ENCODE data around the gene ABCB8. TPM values are rescaled to one million over a fixed set of nuclear protein-coding genes. Genes with fewer than 3 reads are reported as not detected.

ABCB8 gene
- total and polyA plus RNA-seq, 2 of the 8 experiments (the other 6 are each of a cell fraction or from before 2014, with no cell fraction given) = 17.7 to 27.0 TPM

GRCh38 chr7:151016942-151017341, 11.3 kb upstream of the ABCB8 start (continued):
- TF ChIP-seq ATF2 (IDR thresholded peaks at IDR 0.05; ENCODE audit: low read length) = no peak
- TF ChIP-seq TAF7 (optimal IDR thresholded peaks at IDR 0.05; ENCODE audit: borderline replicate concordance, low read depth, low read length) = no peak
